GM21381 (cell line): ENCODE data around the gene KLHDC7A.

Experiments used
- ATAC-seq: cut with Tn5 transposase; IDR thresholded peaks from one replicate; pipeline ENCODE4 v1.9.1; 2021; ENCODE audit warnings: mild to moderate bottlenecking, moderate library complexity; ENCODE audit not compliant: unreplicated experiment

Gene KLHDC7A

GRCh38 chr1:18470671-18471355 lies 9.9 kb upstream of the KLHDC7A start:
- ATAC-seq = no peak

GRCh38 chr1:18473195-18473815 lies 7.4 kb upstream of the KLHDC7A start:
- no peak for ATAC-seq

GRCh38 chr1:18474559-18475175 lies 6.1 kb upstream of the KLHDC7A start:
- no peak for ATAC-seq

GRCh38 chr1:18475234-18475905 lies 5.4 kb upstream of the KLHDC7A start:
- no peak for ATAC-seq

GRCh38 chr1:18479454-18479853 lies 1.3 kb upstream of the KLHDC7A start:
- ATAC-seq = no peak

- ATAC-seq = no peak
Measured at GRCh38 chr1:18481190-18481920, 625 bp downstream of the KLHDC7A start.

GRCh38 chr1:18481921-18482701 lies 1.4 kb downstream of the KLHDC7A start:
- no peak for ATAC-seq

- ATAC-seq = no peak
Measured at GRCh38 chr1:18482721-18483425, 2.1 kb downstream of the KLHDC7A start.

- ATAC-seq = no peak
Measured at GRCh38 chr1:18484276-18484675, 3.5 kb downstream of the KLHDC7A start.

- ATAC-seq = no peak
Measured at GRCh38 chr1:18484721-18485120, 4.0 kb downstream of the KLHDC7A start.

GRCh38 chr1:18485227-18485626 lies 4.5 kb downstream of the KLHDC7A start:
- ATAC-seq = no peak

GRCh38 chr1:18486195-18486594 lies 5.5 kb downstream of the KLHDC7A start:
- no peak for ATAC-seq

- no peak for ATAC-seq
Measured at GRCh38 chr1:18489417-18490143, 8.8 kb downstream of the KLHDC7A start.

- no peak for ATAC-seq
Measured at GRCh38 chr1:18491168-18491567, 10.4 kb downstream of the KLHDC7A start.

- ATAC-seq = no peak
Measured at GRCh38 chr1:18494304-18494703, 13.6 kb downstream of the KLHDC7A start.

- ATAC-seq = no peak
Measured at GRCh38 chr1:18495635-18496034, 14.9 kb downstream of the KLHDC7A start.

- no peak for ATAC-seq
Measured at GRCh38 chr1:18496056-18496455, 15.3 kb downstream of the KLHDC7A start.

GRCh38 chr1:18496497-18497235 lies 15.9 kb downstream of the KLHDC7A start:
- no peak for ATAC-seq
